Panc1 (cell line): ENCODE results near the gene GDPD5. TPM values are rescaled to one million over a fixed set of nuclear protein-coding genes. Genes with fewer than 3 reads are reported as not detected.

Experiments
- ATAC-seq: fragments of 200-7000 bp; cut with Tn5 transposase; 2 replicates; pipeline ENCODE4 v1.9.1; 2020; ENCODE audit warnings: mild to moderate bottlenecking, moderate library complexity
- BruUV-seq: library from RNA; stranded (reverse); fragments of 400-500 nt; replicated peaks from 2 replicates; lab custom pipeline; 2021; lab: Mats Ljungman, UMichigan
- CTCF ChIA-PET: fragments of 300-600 bp; sonication (Branson Sonifier 250); formaldehyde crosslinking; loops from one replicate; lab custom pipeline; 2022; ENCODE audit warnings: antibody characterized with exemption; lab: Charles Lee
- POLR2A ChIA-PET: fragments of 300-600 bp; sonication (Branson Sonifier 250); formaldehyde crosslinking; loops from one replicate; lab custom pipeline; 2022; ENCODE audit warnings: antibody characterized with exemption; lab: Charles Lee
- DNase-seq: peaks from one replicate; pipeline ENCODE4 v3.0.0-alpha.2; 2010; ENCODE audit warnings: low read depth, low spot score
- H3K27ac ChIP-seq: 2 replicates; pipeline ENCODE4 v1.5.1; 2011; ENCODE audit warnings: mild to moderate bottlenecking, low read length, inconsistent platforms
- H3K27me3 ChIP-seq: fragments of 200-500 bp; sonication (Bioruptor generic); 2 replicates; pipeline ENCODE4 v1.6.0; 2014; ENCODE audit warnings: low read length, inconsistent platforms; ENCODE audit not compliant: control insufficient read depth, insufficient read depth
- H3K36me3 ChIP-seq: fragments of 200-500 bp; sonication (Bioruptor generic); 2 replicates; pipeline ENCODE4 v1.5.1; 2014; ENCODE audit warnings: inconsistent platforms, mild to moderate bottlenecking, low read length, moderate library complexity; ENCODE audit not compliant: control insufficient read depth, insufficient read depth
- H3K4me1 ChIP-seq: 2 replicates; pipeline ENCODE4 v1.5.1; 2011; ENCODE audit warnings: inconsistent platforms, mild to moderate bottlenecking, low read length, moderate library complexity; ENCODE audit not compliant: control insufficient read depth, insufficient read depth
- H3K4me3 ChIP-seq, 2 experiments: 2 replicates each; pipeline ENCODE4 v1.5.1; 2011 to 2012; ENCODE audit warnings: low read depth in 2 of 2, low read length in 2 of 2, mild to moderate bottlenecking in 2 of 2, inconsistent platforms in 1 of 2, moderate library complexity in 1 of 2
- H3K9me3 ChIP-seq: fragments of 200-500 bp; sonication (Bioruptor generic); 2 replicates; pipeline ENCODE4 v1.5.1; 2014; ENCODE audit warnings: low read depth, mild to moderate bottlenecking, inconsistent platforms, low read length, moderate library complexity; ENCODE audit not compliant: control insufficient read depth, insufficient read depth
- POLR2AphosphoS5 ChIP-seq: IDR thresholded peaks from 2 replicates; pipeline ENCODE4 v1.6.1; 2012; ENCODE audit warnings: mild to moderate bottlenecking, low read depth, low read length, moderate library complexity
- SIN3A ChIP-seq: IDR thresholded peaks from 2 replicates; pipeline ENCODE4 v1.6.1; 2012; ENCODE audit warnings: low read depth, mild to moderate bottlenecking, low read length, moderate library complexity, borderline replicate concordance; ENCODE audit not compliant: insufficient read depth
- TCF7L2 ChIP-seq: IDR thresholded peaks from 2 replicates; pipeline ENCODE4 v1.6.1; 2011; ENCODE audit warnings: mild to moderate bottlenecking, low read depth, low read length, inconsistent platforms
- in situ Hi-C: cut with HindIII; loops from 2 replicates; pipeline ENCODE4 v1.10.0; 2016; ENCODE audit warnings: low sequenced_read_pairs, low pct_unique_long_range_greater_than_20kb
- intact Hi-C: fragments of 100-400 bp; cut with micrococcal nuclease; formaldehyde crosslinking; loops from one replicate; pipeline ENCODE4 v1.10.0; 2022; ENCODE audit not compliant: unreplicated experiment
- total RNA-seq: library from RNA; stranded (reverse); gene quantifications from one replicate; pipeline ENCODE4 v1.2.1, GENCODE V29; 2021; ENCODE audit not compliant: unreplicated experiment
- TF ChIP-seq, protein P1 (sequence below): fragments of 450-650 bp; IDR thresholded peaks from 2 replicates; pipeline ENCODE4 v1.5.1; 2017; ENCODE audit warnings: mild to moderate bottlenecking
- TF ChIP-seq, protein P2 (sequence below), 2 experiments: IDR thresholded peaks; 2 replicates each; pipeline ENCODE4 v1.6.1; 2011 to 2012; ENCODE audit warnings: low read depth in 2 of 2, control low read depth in 1 of 2, low read length in 1 of 2, mild to moderate bottlenecking in 1 of 2, moderate library complexity in 1 of 2; ENCODE audit not compliant: insufficient read depth in 1 of 2

Gene GDPD5
- total RNA-seq, 1 experiment from 2014 or later: 6.0 TPM

DNA sequence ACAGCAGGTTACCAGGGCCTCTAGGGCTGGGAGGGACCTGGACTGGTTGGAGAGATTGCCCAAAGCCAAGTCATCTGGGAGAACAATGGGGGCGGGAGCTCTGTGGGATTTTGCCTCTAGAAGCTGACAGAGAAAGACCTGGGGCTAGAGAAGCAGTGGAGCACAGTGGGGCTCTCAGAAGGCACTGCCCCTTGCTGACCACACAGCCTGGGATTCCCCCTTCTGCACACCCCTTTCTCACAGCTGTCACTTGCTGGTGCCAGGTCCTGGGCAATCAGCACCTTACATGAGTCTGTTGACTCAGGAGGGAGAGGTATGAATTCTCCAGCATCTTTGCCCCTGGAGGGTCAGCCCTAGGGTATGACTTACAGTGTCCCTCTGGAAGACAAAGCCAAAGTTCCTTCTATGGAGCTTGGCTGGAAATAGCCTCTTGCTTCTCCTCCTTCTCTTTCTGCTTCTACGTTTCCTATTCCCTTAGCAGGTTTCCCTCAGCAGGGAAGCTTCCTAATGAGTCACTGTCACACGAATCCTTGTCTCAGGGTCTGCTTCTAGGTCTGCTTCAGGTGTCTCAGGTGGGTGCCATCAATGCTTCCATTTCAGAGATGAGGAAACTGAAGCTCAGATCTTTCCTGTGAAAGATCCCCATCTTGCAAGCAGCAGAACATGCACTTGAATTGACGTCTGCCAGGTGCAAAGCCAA, 27.0 kb downstream of the GDPD5 start:
- no peak overlapping the region for H3K27ac ChIP-seq

DNA sequence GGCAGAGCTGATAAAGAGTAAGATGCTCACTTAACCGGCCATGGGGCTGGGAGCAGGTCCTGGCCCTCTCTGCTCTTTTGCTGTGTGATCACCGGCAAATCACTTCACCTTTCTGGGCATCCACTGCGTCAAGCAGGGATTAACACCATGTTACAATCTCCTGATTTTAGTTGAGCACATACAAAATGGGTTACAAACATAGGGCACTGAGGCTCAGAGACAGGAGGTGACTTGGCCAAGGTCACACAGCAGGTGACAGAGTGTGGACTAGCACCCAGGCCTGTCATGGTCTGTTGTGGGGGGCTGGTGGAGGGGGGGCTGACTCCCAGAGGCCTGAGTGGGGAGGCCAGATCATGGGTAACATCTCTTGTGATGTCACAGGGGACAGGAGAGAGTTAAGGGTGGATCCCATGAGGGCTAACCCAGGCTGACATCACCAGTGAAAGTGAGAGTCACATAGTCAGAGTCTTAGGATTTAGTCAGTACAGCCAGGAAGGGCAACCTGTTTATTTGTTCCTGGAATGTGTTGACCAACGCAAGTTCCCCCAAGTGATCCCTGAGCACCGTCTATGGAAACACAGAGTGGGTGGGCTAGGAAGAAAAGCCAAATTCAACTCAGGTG, 27.8 kb downstream of the GDPD5 start:
- Histone ChIP-seq H3K36me3 (no peaks in the 10 kb centered on the region), H3K27ac (no peak overlapping the region), H3K4me3 (no peak overlapping the region), H3K4me1 (no peaks in the 10 kb centered on the region), H3K27me3 (no peaks in the 10 kb centered on the region), H3K9me3 (no peaks in the 10 kb centered on the region)
- ChIA-PET CTCF (no interaction called here), POLR2A (no interaction called here)
- TF ChIP-seq, protein P1, sequence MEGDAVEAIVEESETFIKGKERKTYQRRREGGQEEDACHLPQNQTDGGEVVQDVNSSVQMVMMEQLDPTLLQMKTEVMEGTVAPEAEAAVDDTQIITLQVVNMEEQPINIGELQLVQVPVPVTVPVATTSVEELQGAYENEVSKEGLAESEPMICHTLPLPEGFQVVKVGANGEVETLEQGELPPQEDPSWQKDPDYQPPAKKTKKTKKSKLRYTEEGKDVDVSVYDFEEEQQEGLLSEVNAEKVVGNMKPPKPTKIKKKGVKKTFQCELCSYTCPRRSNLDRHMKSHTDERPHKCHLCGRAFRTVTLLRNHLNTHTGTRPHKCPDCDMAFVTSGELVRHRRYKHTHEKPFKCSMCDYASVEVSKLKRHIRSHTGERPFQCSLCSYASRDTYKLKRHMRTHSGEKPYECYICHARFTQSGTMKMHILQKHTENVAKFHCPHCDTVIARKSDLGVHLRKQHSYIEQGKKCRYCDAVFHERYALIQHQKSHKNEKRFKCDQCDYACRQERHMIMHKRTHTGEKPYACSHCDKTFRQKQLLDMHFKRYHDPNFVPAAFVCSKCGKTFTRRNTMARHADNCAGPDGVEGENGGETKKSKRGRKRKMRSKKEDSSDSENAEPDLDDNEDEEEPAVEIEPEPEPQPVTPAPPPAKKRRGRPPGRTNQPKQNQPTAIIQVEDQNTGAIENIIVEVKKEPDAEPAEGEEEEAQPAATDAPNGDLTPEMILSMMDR: no peak
- TF ChIP-seq POLR2AphosphoS5 (no peak), SIN3A (no peak), TCF7L2 (no peak)
- TF ChIP-seq, protein P2, sequence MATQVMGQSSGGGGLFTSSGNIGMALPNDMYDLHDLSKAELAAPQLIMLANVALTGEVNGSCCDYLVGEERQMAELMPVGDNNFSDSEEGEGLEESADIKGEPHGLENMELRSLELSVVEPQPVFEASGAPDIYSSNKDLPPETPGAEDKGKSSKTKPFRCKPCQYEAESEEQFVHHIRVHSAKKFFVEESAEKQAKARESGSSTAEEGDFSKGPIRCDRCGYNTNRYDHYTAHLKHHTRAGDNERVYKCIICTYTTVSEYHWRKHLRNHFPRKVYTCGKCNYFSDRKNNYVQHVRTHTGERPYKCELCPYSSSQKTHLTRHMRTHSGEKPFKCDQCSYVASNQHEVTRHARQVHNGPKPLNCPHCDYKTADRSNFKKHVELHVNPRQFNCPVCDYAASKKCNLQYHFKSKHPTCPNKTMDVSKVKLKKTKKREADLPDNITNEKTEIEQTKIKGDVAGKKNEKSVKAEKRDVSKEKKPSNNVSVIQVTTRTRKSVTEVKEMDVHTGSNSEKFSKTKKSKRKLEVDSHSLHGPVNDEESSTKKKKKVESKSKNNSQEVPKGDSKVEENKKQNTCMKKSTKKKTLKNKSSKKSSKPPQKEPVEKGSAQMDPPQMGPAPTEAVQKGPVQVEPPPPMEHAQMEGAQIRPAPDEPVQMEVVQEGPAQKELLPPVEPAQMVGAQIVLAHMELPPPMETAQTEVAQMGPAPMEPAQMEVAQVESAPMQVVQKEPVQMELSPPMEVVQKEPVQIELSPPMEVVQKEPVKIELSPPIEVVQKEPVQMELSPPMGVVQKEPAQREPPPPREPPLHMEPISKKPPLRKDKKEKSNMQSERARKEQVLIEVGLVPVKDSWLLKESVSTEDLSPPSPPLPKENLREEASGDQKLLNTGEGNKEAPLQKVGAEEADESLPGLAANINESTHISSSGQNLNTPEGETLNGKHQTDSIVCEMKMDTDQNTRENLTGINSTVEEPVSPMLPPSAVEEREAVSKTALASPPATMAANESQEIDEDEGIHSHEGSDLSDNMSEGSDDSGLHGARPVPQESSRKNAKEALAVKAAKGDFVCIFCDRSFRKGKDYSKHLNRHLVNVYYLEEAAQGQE (IDR thresholded peaks at IDR 0.05; ENCODE audit: insufficient read depth in 1 of 2, low read depth in 2 of 2, low read length in 1 of 2): no peak
- intact Hi-C loops (no loop called here), in situ Hi-C loops (no loop called here)
- no peak for DNase-seq
- no TSS peak for BruUV-seq
- ATAC-seq: no peak

More for the DNA sequence above, 27.0 kb downstream of the GDPD5 start:
- no TSS peak for BruUV-seq
- intact Hi-C loops: no loop called here
- DNase-seq (no peak), ATAC-seq (no peak)
- ChIA-PET POLR2A (no interaction called here), CTCF (no interaction called here)
- in situ Hi-C loops: no loop called here
- Histone ChIP-seq H3K9me3 (no peaks in the 10 kb centered on the region), H3K36me3 (no peaks in the 10 kb centered on the region), H3K4me1 (no peaks in the 10 kb centered on the region), H3K27me3 (no peaks in the 10 kb centered on the region), H3K4me3 (no peak overlapping the region)
- TF ChIP-seq TCF7L2: no peak
- TF ChIP-seq POLR2AphosphoS5: no peak
- TF ChIP-seq, protein P1: no peak
- no peak for TF ChIP-seq SIN3A
- TF ChIP-seq, protein P2 (IDR thresholded peaks at IDR 0.05; ENCODE audit: insufficient read depth in 1 of 2, low read depth in 2 of 2, low read length in 1 of 2): no peak
